ENCODE data around the gene CHN2.

DNA sequence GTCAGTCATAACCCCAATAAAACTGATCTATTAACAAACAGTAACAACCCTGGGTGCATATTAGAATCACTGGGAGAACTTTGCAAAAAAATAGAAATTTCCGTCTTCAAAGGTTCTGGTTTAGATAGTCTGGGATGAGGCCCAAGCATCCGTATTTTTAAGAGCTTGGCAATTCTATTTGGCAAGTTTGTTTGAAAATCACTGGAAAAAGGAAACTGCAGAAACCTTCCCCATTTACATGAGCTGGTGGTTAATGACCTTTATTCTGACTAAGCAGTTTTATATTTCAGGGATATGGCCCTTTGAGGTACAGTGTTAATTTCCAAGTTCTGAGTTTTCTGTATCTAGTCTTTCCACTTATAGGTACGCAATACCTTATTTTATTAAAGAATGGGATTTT lies 253.3 kb downstream of the CHN2 start:
- TF ChIP-seq, protein P1, sequence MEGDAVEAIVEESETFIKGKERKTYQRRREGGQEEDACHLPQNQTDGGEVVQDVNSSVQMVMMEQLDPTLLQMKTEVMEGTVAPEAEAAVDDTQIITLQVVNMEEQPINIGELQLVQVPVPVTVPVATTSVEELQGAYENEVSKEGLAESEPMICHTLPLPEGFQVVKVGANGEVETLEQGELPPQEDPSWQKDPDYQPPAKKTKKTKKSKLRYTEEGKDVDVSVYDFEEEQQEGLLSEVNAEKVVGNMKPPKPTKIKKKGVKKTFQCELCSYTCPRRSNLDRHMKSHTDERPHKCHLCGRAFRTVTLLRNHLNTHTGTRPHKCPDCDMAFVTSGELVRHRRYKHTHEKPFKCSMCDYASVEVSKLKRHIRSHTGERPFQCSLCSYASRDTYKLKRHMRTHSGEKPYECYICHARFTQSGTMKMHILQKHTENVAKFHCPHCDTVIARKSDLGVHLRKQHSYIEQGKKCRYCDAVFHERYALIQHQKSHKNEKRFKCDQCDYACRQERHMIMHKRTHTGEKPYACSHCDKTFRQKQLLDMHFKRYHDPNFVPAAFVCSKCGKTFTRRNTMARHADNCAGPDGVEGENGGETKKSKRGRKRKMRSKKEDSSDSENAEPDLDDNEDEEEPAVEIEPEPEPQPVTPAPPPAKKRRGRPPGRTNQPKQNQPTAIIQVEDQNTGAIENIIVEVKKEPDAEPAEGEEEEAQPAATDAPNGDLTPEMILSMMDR (IDR thresholded peaks at IDR 0.05): no peak
- TF ChIP-seq POLR2A (IDR thresholded peaks at IDR 0.05): no peak

Measured in upper lobe of left lung (tissue), 4 donors.